H7 (cell line): ENCODE data around the gene EIF1. TPM values are rescaled to one million over a fixed set of nuclear protein-coding genes. Genes with fewer than 3 reads are reported as not detected.

ENCODE experiments used
- DNase-seq: peaks from one replicate; pipeline ENCODE4 v3.0.0; 2012
- H3K27me3 ChIP-seq: 2 replicates; pipeline ENCODE4 v1.6.0; 2011; ENCODE audit warnings: mild to moderate bottlenecking, low read length; ENCODE audit not compliant: control insufficient read depth, insufficient read depth
- H3K36me3 ChIP-seq: replicated peaks from 2 replicates; pipeline ENCODE4 v1.5.1; 2011; ENCODE audit warnings: low read length; ENCODE audit not compliant: control insufficient read depth, insufficient read depth
- H3K4me3 ChIP-seq: 2 replicates; pipeline ENCODE4 v1.5.1; 2011; ENCODE audit warnings: low read depth, mild to moderate bottlenecking, control low read depth, low read length, moderate library complexity; ENCODE audit not compliant: insufficient read depth
- total RNA-seq: library from RNA; depleted of rRNA; stranded (reverse); fragments of >200 nt; shearing (Covaris generic); gene quantifications from 2 replicates; pipeline ENCODE4 v1.2.3, GENCODE V29; 2014

Gene EIF1
- total RNA-seq, 1 experiment from 2014 or later = 62.6 TPM

GRCh38 chr17:41725134-41725533 is 36.4 kb downstream of the EIF1 start:
- peak; percentile 66 for DNase-seq
- H3K36me3 ChIP-seq = no peaks in the 10 kb centered on the region
- H3K27me3 ChIP-seq = peaks cover 2% of the 10 kb centered on the region; the same call in 1 of the 2 replicates
- H3K4me3 ChIP-seq = no peak overlapping the region

GRCh38 chr17:41728056-41728455 is 39.4 kb downstream of the EIF1 start:
- Histone ChIP-seq H3K36me3 (no peaks in the 10 kb centered on the region), H3K27me3 (peaks cover 22% of the 10 kb centered on the region), H3K4me3 (no peak overlapping the region)
- DNase-seq = peak; percentile 38

GRCh38 chr17:41730479-41730878 is 41.8 kb downstream of the EIF1 start:
- Histone ChIP-seq H3K4me3 (no peak overlapping the region), H3K27me3 (peaks cover 46% of the 10 kb centered on the region), H3K36me3 (no peaks in the 10 kb centered on the region)
- peak; percentile 44 for DNase-seq

- Histone ChIP-seq H3K27me3 (peaks cover 60% of the 10 kb centered on the region), H3K36me3 (no peaks in the 10 kb centered on the region), H3K4me3 (no peak overlapping the region)
- no peak for DNase-seq
These were observed 43.2 kb downstream of the EIF1 start for GRCh38 chr17:41731836-41732235.

DNA sequence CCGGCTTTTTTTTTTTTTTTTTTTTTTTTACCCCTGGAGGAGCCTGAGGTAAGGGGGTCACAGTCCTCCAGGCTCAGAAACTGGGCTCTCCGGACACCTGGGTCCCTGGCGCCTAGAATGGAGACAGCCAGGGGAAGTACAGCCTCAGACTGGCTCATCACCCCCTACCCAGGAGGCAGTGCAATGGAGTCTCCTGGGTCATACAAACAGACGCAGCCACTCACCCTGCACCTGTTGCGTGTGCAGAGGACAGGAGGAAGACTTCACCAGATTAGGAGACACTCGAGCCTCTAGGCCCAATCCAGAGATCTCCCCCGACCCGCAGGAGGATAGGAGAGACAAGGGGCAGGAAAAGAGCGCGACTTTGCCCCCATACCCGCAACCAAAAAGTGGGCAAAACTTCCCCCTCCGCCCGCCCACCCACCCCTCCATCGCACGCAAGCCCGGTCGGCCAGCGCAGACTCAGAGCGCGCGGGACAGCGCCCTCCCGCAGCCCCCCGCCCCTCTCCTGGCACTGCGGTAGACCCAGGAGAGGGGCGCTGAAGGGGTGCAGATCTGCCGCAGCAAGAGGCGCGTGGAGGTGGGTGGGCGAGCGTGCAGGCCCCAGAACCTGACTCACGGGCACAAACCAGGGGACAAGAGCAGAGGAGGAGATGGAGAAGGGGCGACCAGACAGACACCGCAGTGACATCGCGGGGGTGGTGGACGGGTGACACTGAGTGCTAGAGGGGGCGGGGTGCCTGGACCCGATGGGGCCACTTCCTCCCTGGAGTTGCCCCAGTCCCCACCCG is 44.9 kb downstream of the EIF1 start:
- peaks cover 70% of the 10 kb centered on the region for H3K27me3 ChIP-seq
- H3K36me3 ChIP-seq = no peaks in the 10 kb centered on the region
- H3K4me3 ChIP-seq = peak overlapping the region; percentile 60
- DNase-seq = peak; percentile 83

GRCh38 chr17:41734139-41734948 is 45.7 kb downstream of the EIF1 start, which contains the start of gene HAP1:
Gene HAP1 (minus strand): TSS chr17:41734643. CDS start chr17:41734634, 9 bp downstream.
- Histone ChIP-seq H3K36me3 (no peaks in the 10 kb centered on the region), H3K27me3 (peaks cover 70% of the 10 kb centered on the region), H3K4me3 (peak within 1 kb of the TSS; percentile 60)
- peak; percentile 96 for DNase-seq

DNA sequence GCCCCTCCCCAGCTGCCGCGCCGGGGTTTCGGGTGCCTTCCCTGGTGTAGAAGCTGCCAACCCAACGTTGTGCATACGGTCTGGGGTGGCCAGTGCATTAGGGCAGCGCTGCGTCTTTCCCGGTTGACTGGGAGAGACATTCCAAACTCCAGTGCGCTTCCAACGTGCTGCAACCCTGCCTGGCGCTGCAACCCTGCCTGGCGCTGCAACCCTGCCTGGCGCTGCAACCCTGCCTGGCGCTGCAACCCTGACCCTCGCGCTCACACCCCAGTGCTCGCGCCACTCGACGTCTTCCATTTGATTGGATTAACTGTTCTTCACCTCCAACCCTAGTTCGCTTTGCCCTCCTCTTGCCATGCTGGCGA is 46.2 kb downstream of the EIF1 start:
- H3K27me3 ChIP-seq = peaks cover 70% of the 10 kb centered on the region
- H3K4me3 ChIP-seq = peak overlapping the region; percentile 60
- H3K36me3 ChIP-seq = no peaks in the 10 kb centered on the region
- DNase-seq = no peak

DNA sequence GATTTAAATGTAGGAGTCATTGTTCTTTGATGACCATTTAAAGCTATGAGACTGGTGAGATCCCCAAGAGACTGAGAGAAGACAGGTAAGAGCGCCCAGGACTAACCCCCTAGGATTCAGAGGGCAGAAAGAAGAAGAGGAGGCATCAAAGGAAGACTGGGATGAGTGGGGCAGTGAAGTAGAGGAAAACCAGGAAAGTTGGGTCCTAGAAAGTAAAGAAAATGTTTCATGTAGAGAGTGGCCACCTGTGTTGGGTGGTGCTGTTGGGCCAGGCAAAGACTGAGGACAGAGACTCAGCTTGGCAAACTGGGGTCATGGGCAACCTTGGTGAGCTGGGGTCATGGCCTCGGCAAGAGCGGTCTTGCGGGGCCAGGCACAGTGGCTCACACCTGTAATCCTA is 47.1 kb downstream of the EIF1 start:
- peak; percentile 31 for DNase-seq
- peaks cover 65% of the 10 kb centered on the region for H3K27me3 ChIP-seq
- H3K4me3 ChIP-seq = no peak overlapping the region
- no peaks in the 10 kb centered on the region for H3K36me3 ChIP-seq

DNA sequence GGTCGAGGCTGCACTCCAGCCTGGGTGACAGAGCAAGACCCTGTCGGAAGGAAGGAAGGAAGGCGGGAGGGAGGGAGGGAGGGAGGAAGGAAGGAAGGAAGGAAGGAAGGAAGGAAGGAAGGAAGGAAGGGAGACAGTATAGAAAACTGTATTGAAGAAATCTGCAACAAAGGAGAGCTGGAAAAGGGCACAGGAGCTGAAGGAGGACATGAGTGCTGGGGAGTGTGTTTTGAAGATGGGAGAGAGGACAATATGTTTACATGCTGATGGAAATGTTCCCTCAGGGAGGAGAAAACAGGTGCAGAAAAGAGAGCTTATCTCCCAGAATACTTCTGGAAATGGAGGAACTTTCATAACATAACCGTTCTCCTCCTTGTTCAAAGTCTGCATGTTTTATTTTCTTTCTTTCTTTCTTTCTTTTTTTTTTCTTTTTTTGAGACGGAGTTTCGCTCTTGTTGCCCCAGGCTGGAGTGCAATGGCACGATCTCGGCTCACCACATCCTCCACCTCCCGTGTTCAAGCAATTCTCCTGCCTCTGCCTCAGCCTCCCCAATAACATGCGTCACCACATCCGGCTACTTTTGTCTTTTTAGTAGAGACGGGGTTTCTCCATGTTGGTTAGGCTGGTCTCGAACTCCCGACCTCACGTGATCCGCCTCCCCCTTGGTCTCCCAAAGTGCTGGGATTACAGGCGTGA is 48.4 kb downstream of the EIF1 start:
- no peaks in the 10 kb centered on the region for H3K36me3 ChIP-seq
- H3K27me3 ChIP-seq = peaks cover 54% of the 10 kb centered on the region
- H3K4me3 ChIP-seq = no peak overlapping the region
- no peak for DNase-seq

DNA sequence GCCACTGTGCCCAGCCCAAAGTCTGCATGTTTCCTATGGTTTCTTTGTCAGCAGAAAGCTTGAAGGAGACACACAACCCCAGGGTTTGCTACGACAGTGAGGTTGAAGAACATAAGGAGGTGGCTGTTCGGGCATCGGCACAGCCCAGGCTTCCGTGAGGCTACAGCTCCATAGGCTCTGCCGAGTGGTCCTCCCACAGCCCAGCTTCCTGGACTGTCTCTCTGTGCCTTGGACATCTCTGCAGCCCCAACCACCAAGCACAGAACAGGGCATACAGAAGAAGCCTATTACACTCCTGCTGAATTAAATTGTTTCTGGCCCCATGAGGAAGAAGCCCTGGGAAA is 49.0 kb downstream of the EIF1 start:
- Histone ChIP-seq H3K4me3 (no peak overlapping the region), H3K36me3 (no peaks in the 10 kb centered on the region), H3K27me3 (peaks cover 49% of the 10 kb centered on the region)
- no peak for DNase-seq

GRCh38 chr17:41738077-41738800 is 49.6 kb downstream of the EIF1 start:
- DNase-seq = peak; percentile 94
- peaks cover 46% of the 10 kb centered on the region for H3K27me3 ChIP-seq
- no peaks in the 10 kb centered on the region for H3K36me3 ChIP-seq
- no peak overlapping the region for H3K4me3 ChIP-seq

DNA sequence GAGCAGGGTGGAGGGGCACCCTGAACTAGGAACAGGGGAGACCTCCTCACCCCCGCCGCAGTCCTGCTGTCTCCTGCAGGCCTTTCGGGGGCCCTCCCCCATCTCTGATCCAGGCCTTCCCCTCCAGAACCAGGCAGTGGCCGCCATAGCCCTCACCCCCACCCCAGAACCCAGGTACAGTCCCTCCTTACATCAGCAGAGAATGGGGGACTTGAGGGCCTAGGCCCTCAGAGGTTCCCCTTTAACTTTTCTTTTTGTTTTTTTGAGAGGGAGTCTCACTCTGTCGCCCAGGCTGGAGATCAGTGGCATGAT is 50.1 kb downstream of the EIF1 start:
- peaks cover 41% of the 10 kb centered on the region for H3K27me3 ChIP-seq
- DNase-seq = no peak
- H3K36me3 ChIP-seq = no peaks in the 10 kb centered on the region
- H3K4me3 ChIP-seq = no peak overlapping the region

DNA sequence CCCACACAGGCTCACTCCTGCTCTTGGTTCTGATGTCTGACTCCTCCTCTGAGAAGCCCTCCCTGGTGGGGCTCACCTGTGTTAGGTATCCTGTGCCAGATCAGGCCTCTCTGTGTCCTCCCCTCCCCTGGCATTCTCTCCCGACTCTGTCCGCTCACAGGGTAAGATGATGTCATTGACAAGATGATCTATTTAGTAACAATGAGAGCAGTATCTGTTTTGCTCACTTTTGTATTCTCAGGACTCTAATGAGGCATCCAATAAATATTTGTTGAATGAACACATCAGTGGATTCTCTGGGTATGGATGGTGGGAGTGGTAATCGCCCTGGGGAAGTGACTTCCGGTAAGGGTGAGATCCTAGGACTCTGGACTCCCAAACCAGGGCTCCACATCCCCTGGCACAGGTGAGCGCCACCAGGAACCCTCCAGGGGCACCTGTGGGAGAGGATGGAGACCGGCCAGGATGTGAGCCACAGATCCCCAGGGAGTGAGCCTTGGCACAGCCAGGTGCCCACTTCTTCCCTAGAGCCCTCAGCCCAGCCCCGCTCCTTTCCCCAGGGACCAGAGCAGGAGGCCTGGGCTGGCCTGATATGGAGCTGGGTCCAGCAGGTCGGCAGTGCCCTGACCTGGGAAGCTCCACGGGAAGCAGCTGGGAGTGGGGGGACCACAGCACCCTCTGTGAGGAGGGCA is 51.1 kb downstream of the EIF1 start:
- DNase-seq = no peak
- H3K27me3 ChIP-seq = peaks cover 30% of the 10 kb centered on the region
- H3K4me3 ChIP-seq = no peak overlapping the region

DNA sequence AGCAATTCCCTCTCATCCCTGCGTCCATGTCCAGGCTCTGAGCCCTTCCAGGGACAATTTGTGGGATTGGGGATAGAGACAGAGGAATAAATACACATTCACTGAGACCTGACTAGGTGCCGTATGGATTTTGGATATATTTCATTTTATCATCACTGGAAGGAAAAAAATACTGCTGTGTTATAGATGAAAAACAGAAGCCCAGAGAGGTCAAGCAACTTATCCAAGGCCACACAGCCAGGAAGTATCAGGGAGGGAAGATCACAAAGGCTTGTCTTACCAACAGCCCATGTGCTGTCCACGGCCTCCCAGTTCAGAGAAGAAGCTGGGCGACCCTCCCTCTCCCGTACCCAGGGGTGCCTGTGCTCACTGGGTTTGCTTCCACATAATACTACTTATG is 51.8 kb downstream of the EIF1 start:
- Histone ChIP-seq H3K36me3 (no peaks in the 10 kb centered on the region), H3K27me3 (peaks cover 23% of the 10 kb centered on the region), H3K4me3 (no peak overlapping the region)
- DNase-seq = no peak

More for the DNA sequence above, 51.1 kb downstream of the EIF1 start:
- no peaks in the 10 kb centered on the region for H3K36me3 ChIP-seq
